BJ (cell line): ENCODE results near the gene NDRG2. TPM values are rescaled to one million over a fixed set of nuclear protein-coding genes. Genes with fewer than 3 reads are reported as not detected.
A peak's percentile ranks its signal among the peaks of the same experiment; 100 is the strongest.

Source experiments
- CTCF ChIA-PET: fragments of 350-600 bp; formaldehyde crosslinking; extraction: SDS; loops from one replicate; lab custom pipeline; 2021; ENCODE audit warnings: antibody characterized with exemption, inconsistent platforms; lab: Yijun Ruan, JAX
- POLR2A ChIA-PET: fragments of 300-600 bp; sonication (Branson Sonifier 250); formaldehyde crosslinking; extraction: SDS; loops from one replicate; lab custom pipeline; 2021; ENCODE audit warnings: antibody characterized with exemption; lab: Charles Lee
- DNase-seq: peaks from one replicate; pipeline ENCODE4 v3.0.0-alpha.2; 2011; ENCODE audit warnings: low read depth
- H3K27me3 ChIP-seq: 2 replicates; pipeline ENCODE4 v1.6.0; 2011; ENCODE audit warnings: low read length; ENCODE audit not compliant: control insufficient read depth, insufficient read depth
- H3K36me3 ChIP-seq: 2 replicates; pipeline ENCODE4 v1.5.1; 2011; ENCODE audit warnings: low read length; ENCODE audit not compliant: control insufficient read depth, insufficient read depth
- H3K4me3 ChIP-seq: 2 replicates; pipeline ENCODE4 v1.5.1; 2011; ENCODE audit warnings: low read depth, mild to moderate bottlenecking, control low read depth, low read length
- CTCF ChIP-seq: IDR thresholded peaks from 2 replicates; pipeline ENCODE4 v1.5.1; 2011; ENCODE audit warnings: low read depth, mild to moderate bottlenecking, control low read depth, inconsistent platforms, low read length, moderate library complexity; ENCODE audit not compliant: insufficient read depth
- polyA plus RNA-seq: library from polyadenylated mRNA; depleted of rRNA; stranded (reverse); fragments of >200 nt; gene quantifications from 2 replicates; pipeline ENCODE4 v1.2.3, GENCODE V29; 2011

NDRG2 gene
- polyA plus RNA-seq, 1 experiment = 1.1 TPM

GRCh38 chr14:21068521-21069387, 43.9 kb upstream of the NDRG2 start:
- ChIA-PET CTCF (interaction anchor here (0.5 to 9.5 kb wide), 26 partner anchors 8 to 193 kb away, joined by 3 to 193 read pairs (median 4); partner anchors contain the start of genes RNASE8, TMEM253 and ZNF219), POLR2A (interaction anchor here (0.6 kb wide), 1 partner anchor 24 kb away, joined by 3 read pairs; no protein-coding TSS in a partner anchor)
- Histone ChIP-seq H3K4me3 (peak overlapping the region; percentile 79), H3K27me3 (no peaks in the 10 kb centered on the region), H3K36me3 (peaks cover 5% of the 10 kb centered on the region; the same call in 1 of the 2 replicates)
- peak; percentile 75 for TF ChIP-seq CTCF
- no peak for DNase-seq

DNA sequence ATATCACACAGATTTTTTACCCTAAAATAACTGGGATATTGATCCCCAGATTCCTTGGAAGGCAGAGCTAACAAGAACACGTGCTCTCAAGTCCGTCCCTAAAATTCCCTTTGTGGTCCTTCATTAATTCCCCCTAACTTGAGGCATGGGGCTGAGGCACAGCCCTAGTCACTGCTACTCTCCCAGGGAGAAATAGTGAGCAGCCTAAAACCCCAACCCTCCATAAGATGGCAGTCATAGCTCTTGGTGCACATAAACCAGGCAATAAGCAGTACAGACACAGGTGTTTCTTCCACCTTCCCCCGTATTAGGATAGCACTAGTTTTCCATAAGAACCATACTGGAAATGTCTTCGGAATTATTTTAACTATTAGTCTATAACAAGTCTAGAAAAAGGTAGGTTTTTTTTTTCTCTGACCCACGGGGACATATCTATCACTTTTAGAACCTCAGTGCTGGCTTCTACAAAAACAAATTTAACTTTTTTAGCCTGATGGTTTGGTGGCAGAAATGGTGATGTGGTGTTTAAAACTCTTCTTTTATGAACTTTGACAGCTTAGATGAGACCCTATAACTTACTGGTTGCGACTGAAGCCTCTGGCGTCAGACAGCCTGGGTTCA, 42.1 kb upstream of the NDRG2 start:
- DNase-seq = no peak
- peak; percentile 20; the same call in 1 of the 2 replicates for TF ChIP-seq CTCF
- CTCF ChIA-PET = interaction anchor here (1.1 to 9.5 kb wide), 10 partner anchors 10 to 84 kb away, joined by 3 to 193 read pairs (median 10); partner anchors contain the start of genes RNASE8, TMEM253 and ZNF219

GRCh38 chr14:21063479-21063878, 38.6 kb upstream of the NDRG2 start:
- no peak for TF ChIP-seq CTCF
- CTCF ChIA-PET = interaction anchor here (0.7 to 9.5 kb wide), 6 partner anchors 15 to 49 kb away, joined by 3 to 193 read pairs (median 4); partner anchors contain the start of gene ZNF219
- H3K36me3 ChIP-seq = no peaks in the 10 kb centered on the region
- no peaks in the 10 kb centered on the region for H3K27me3 ChIP-seq
- DNase-seq = no peak
- POLR2A ChIA-PET = interaction anchor here (0.8 kb wide), 1 partner anchor 16 kb away, joined by 3 read pairs; no protein-coding TSS in a partner anchor
- no peak overlapping the region for H3K4me3 ChIP-seq

More for the DNA sequence above, 42.1 kb upstream of the NDRG2 start:
- POLR2A ChIA-PET = no interaction called here
- Histone ChIP-seq H3K36me3 (no peaks in the 10 kb centered on the region), H3K27me3 (no peaks in the 10 kb centered on the region), H3K4me3 (no peak overlapping the region)

DNA sequence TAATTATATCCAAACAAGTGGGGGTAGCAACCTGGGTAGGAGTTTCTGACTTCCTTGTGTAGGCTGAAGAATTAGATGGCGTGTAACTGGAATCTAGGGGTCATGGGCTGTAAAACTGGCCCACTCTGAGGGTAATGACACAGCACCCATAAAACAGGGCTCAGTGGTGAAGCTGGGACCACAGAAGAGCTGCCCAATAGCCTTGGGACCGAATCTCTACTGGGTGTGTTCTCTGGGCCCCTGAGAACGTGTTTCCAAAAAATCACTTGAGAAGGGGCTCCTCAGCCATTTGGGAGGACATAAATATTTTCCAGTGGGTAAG, 36.4 kb upstream of the NDRG2 start:
- Histone ChIP-seq H3K36me3 (no peaks in the 10 kb centered on the region), H3K4me3 (no peak overlapping the region), H3K27me3 (no peaks in the 10 kb centered on the region)
- POLR2A ChIA-PET = no interaction called here
- TF ChIP-seq CTCF = no peak
- CTCF ChIA-PET = interaction anchor here (0.8 to 9.5 kb wide), 7 partner anchors 13 to 64 kb away, joined by 3 to 193 read pairs (median 4); partner anchors contain the start of gene ZNF219
- no peak for DNase-seq
